Stimulated activated CD4-positive, alpha-beta T cell treated with anti-CD3 and anti-CD28 coated beads, TNF-alpha, amount 100 ng/mL, for 4 hours (primary cell): Measurements from ENCODE around the gene TJP3.
"Not testable (repeated sequence)": the region's sequence is repeated elsewhere in the genome, so short reads cannot be mapped to it uniquely, and the experiment has no call there.

Experiments
- DNase-seq, 3 experiments: peaks; one replicate each; pipeline ENCODE4 v3.0.0-alpha.2; 2020; ENCODE audit warnings: low read depth in 3 of 3

Gene TJP3, protein sequence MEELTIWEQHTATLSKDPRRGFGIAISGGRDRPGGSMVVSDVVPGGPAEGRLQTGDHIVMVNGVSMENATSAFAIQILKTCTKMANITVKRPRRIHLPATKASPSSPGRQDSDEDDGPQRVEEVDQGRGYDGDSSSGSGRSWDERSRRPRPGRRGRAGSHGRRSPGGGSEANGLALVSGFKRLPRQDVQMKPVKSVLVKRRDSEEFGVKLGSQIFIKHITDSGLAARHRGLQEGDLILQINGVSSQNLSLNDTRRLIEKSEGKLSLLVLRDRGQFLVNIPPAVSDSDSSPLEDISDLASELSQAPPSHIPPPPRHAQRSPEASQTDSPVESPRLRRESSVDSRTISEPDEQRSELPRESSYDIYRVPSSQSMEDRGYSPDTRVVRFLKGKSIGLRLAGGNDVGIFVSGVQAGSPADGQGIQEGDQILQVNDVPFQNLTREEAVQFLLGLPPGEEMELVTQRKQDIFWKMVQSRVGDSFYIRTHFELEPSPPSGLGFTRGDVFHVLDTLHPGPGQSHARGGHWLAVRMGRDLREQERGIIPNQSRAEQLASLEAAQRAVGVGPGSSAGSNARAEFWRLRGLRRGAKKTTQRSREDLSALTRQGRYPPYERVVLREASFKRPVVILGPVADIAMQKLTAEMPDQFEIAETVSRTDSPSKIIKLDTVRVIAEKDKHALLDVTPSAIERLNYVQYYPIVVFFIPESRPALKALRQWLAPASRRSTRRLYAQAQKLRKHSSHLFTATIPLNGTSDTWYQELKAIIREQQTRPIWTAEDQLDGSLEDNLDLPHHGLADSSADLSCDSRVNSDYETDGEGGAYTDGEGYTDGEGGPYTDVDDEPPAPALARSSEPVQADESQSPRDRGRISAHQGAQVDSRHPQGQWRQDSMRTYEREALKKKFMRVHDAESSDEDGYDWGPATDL

DNA sequence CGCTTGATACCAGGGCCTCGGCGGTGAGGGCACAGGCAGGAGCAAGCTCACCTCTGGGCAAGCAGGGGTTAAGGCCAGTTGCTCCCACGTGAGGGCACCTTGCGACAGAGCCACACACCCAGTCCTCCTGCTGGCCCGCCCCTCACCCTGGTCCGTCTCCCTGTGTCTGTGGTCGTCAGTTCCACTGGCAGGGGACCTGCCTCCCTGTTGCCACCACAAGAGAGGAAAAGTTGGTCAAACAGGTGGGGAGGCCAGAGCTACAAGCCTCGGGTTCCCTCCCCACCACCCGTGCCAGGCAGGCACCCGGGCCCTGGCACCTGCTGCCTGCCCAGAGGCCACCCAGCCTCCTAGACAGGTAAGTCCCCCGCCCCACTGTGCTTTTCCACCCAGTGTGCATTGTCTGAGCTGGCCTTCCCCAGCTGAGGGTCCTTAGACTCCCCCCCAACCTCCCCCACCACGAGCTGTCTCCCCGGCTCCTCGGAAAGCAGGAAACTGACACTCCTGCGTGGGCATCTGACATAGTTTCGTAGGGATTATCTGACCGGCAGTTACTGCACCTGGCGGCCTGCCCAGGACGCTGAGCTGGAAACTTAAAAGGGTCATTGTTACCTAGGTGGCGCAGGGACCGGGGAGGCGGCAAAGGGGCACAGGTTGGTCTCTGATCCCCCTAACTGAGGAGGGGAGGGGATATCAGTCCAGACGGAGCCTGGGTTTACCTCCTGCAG is at the start of gene TJP3:
TSS of gene TJP3 (plus strand) at position 178 of the 725 bp plus-strand sequence. CDS start 20,049 bp downstream, outside the sequence.
- no peak for DNase-seq

DNA sequence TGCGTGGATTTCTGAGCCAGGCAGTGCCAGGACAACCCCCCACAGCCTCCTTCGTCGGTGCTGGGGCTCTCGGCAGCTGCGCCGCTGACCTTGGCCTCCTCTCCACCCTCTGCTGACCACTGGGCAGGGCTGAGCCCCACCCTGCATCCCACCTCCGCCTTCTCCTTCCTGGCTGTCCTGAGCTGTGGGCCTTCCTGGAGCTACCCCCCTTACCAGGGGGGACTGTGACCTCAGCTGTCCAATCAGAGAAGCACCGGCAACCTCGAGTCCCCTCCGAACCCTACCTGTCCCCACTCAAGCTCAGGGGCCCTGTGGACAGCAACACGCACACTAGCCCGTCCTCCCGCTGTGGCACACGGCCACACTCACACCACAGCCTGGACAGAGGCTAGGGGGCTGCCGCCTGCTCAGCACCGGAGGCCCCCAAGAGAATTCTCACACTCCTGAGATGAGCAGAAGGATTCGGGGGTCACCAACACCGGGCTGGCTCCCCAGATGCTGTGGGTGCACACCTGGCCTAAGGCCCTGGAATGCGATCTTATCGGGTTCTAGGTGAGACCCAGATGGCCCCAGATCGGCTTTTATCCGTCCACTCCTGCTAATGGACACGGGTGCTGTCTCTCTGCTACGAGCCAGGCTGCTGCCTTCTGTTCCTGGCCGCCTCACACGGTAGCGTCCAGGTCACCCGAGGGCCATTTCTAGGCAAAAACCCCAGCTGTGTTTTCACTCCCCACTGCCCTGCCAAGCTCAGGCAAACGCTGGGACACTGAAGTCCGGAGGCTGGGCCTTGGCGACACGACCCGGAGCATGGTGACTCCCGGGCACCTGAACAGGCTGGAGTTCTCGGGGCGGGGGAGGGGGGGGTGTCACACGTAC is 49.1 kb upstream of the TJP3 start:
- no peak for DNase-seq

DNA sequence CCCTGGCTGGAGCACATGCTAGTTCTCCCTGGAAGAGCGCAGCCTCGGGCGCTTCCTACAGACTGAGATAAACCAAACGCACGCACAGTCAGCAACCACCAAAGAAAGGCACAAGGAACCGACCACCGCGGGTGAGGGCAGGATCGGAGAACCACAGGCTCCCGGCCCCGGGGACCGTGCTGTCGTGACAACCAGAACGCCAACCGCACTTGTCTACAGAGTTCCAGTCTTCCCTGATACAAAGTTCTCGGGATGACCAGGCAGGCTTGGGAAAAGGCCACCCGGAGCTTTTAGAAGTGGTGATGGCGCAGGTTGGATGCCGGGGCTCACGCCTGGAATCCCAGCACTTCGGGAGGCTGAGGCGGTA is 48.5 kb upstream of the TJP3 start:
- no peak for DNase-seq

DNA sequence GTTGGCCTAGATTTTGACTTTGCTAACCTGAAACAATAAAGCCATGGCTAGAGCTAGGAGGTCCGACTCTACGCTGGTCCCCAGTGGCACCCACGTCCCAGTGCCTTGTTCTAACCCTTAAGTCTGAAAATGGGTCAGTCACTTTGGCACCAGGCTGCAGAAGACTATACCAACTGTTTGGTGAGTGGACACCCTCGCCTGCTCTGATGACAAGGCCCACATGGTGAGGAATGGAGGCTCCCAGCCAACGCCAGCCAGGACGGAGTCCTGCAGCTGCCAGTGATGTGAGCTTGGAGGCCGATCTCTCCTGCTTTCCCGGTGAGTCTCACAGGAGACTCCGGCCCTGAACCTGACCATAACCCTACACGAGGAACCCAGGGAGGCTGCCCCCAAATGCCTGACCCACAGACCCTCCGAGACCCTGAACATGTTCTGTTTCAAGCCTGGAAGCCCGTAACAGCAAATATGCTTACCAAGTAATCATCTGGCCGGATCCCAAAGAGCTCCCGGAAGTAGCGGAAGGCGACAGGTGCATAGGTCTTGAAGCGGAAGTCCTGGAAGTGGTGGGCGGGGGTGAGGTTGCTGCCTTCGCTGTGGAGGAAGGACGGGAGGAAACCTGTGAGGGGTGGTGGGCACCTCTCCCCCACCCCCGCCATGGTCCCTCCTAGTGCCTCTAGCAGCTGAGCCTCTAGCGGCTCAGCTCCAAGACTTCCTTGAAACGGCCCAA is 47.5 kb upstream of the TJP3 start:
- no peak for DNase-seq

DNA sequence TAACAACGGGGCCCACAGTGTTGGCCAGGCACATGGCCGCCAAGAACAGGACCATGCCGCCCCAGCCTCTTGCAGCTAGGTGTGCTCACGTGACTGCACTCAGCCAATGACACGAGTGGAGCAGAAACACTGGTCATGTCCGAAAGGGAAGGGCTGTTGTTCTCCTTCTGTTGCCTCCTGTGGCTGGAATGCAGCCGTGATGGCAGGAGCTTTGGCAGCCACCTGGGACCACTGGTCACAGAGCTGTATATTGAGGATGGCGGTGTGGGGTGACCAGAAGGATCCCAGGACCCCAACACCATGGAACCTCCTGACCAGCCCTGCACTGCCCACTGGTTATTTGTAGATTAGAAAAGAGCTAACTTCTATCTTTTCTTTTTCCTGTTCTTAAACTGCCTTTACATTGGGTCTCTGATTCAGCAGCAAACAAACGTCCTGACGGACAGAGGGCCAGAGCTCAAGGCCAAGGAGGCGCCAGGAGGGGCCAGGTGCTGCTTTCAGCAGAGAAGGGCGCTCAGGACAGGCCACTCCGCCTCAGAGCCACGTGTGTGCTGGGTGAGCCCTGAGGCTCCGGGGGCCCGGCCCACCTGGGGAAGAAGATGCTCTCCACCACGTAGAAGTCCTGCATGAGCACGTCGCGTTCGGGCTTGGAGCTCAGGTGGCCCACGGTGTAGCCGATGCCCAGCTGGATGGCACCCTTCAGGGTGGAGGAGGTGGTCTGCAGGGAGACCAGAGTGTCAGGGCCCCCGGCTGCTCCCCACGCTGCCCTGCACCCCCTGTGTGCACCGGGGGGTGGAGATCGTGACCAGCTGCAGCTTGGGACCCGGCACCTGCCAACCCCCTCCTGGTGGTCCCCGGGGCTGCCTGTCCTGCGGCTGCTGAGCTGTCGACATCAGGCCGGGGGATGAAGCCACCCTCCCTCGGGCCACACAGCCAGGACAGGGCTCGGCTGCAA is 46.6 kb upstream of the TJP3 start:
- DNase-seq: no peak

DNA sequence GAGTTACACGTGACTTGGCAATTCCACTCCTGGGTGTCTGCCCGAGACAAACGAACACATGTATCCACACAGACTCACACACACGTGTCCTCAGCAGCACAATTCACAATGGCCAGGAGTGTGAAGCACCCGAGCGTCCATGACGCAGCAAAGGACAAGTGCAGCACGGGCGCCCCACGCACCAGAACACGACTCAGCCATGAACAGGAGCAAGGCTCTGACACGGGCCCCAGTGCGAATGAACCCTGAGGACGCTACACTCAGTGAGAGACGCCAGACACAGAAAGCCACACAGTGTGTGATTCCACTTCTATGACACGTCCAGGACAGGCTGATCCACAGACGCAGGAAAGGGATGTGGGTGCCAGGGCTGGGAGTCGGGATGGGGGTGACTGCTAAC is 44.3 kb upstream of the TJP3 start:
- DNase-seq: no peak

DNA sequence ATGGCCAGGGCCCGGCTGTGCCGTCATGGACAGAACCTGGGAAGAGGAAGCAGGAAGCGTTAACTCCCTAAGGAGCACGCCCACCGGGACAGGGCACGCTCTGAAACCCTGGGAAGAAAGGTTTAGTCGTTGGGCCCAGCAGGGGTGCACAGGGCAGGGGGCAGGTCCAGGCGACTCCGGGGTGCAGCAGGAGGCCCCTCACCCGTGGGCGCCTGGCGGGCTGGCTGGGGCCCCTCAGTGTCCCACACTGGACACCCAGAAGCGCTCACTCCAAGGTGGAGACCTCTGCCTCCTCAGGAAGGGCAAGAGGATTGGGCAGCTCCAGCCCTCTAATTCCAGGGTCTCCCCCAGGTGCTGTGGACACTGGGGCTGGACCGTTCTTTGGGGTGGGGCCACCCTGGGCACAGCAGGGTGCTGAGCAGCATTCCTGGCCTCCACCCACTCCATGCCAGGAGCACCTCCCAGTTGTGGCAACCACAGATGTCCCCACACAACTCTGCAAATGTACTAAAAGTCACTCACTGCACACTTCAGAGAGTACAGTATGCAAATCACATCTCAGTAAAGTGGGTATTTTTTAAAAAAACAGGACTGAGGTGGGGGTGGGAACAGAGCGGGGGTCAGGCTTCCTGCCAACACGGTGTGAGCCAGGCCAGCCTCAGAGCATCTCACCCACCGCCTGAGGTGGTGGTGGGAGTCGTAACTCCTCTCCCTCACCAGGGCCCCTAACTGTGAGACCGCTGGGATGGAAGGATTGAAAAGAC is 43.1 kb upstream of the TJP3 start:
- DNase-seq: no peak

DNA sequence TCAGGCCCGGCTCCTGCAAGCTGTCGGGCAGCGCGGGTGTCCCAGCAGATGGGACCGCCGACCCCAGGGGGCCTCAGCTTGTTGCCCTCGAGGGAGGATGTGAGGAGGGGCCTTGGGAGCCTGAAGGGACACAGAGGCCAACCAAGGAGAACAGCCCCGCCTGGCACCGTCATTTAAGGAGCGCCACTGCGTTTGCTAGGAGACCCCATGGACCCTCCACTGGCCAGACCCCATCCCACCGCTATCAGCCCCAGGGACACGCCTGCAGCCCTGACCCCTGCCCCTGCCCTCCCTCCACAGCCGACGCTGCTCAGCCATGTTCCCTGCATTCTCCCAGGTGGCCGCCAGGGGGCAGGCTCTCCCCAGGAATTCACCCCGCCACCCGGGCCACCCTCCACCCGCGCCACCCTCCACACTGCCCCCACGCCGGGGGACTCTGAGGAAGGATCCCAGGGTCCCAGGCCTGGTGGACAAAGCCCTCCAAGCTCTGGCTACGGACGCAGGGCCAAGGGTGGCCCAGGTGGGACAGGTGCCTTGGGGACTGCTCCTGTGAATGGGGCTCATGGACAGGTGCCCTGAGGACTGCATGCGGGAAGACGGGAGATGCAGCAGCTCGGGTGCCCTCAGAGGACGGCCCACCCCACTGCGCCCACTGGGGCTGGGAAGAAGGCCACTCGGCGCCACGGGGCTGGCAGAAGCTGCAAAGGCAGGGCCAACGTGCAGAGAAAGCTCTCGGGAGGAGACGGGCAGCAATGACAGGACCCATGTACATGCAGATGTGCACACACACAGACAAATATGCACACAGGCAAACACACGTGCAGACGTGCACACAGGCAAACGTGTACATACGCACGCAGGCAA is 42.3 kb upstream of the TJP3 start:
- DNase-seq: peak; percentile 57 to 71 (median 69)

DNA sequence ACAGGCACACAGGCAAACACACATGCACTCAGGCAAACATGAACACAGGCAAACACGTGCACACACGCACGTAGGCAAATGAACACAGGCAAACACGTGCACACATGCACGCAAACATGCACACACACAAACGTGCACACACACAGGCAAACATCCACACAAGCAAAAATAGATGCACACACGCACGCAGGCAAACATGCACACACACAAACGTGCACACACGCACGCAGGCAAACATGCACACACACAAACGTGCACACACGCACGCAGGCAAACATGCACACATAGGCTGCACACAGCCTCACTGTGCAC is 41.7 kb upstream of the TJP3 start:
- not testable (repeated sequence) for DNase-seq

DNA sequence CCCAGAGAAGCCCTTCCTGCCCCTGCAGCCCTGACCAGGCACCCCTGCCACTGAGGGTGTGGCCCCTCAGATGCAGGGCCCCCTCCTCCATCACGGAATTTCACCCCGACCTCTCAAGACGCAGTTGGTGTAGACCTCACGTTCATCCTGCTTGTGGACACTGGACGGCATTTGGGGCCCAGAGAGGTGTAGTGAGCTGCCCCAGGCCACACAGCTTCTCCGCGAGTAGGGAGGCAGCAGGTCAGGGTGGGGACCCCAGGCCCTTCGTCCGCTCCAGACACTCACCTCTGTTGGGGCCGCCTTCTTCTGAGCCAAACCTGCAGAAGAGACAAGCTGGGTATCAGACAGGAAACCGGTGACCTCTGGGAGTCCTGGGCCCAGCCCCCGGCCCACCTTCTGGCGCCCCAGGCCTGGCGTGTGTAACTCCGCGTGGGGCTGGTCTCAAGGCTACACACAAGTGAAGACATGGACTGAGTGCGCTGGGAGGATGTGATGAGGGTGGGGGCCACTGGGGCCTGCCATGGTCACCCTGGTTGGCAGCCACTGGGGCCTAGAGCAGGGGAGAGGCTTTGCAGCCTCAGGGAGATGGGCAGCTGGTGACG is 41.0 kb upstream of the TJP3 start:
- DNase-seq: no peak

DNA sequence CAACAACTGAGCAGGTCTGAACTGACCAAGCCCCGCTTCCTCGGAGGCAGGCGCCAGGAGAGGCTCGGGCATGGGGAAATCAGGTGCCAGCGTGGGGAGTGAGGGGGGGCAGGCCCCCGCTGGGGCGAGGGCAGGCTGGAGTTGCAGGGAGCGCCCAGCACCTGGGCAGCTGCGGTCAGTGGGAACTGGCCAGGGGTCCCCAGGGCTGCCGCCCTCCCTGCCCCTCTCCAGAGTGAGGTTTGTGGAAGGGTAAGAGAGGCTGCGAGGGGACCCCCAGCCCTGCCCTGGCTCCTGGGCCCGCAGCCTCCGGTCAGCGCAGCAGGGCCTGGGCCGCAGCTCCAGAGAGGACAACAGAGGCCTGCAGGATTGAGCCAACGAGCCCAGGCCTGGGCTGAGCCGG is 40.4 kb upstream of the TJP3 start:
- DNase-seq: no peak

DNA sequence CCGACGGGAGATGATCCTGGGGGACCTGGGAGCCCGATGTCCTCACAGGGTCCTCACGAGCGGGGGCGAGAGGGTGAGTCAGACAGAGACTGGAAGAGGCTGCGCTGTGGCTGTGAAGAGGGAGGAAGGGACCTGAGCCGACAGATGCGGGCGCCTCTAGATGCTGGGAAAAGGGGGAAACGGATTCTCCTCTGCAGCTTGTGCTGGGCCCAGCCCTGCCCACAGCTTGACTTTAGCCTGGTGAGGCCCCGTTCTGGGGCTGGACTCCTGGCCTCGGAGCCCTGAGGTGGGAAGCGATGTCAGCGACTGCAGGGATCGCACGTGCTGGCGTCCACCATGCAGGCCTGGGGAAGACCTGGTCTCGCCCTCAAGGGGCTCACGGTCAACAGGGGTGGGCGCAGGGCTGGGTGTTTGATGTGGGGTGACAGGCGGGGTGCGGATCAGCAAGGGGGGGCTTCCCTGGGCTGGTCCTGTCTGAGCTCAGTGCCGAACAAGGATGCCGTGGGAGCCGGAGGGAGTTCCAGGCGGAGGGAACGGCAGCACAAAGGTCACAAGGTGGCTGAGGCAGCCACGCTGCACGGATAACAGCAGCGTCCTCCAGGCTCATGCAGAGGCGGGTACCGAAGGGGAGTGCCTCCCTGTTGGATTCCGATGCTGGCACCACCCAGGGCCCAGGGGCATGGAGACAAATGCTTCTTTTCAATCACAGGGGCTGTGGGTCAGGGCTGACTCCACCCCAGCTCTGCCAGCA is 39.7 kb upstream of the TJP3 start:
- no peak for DNase-seq

DNA sequence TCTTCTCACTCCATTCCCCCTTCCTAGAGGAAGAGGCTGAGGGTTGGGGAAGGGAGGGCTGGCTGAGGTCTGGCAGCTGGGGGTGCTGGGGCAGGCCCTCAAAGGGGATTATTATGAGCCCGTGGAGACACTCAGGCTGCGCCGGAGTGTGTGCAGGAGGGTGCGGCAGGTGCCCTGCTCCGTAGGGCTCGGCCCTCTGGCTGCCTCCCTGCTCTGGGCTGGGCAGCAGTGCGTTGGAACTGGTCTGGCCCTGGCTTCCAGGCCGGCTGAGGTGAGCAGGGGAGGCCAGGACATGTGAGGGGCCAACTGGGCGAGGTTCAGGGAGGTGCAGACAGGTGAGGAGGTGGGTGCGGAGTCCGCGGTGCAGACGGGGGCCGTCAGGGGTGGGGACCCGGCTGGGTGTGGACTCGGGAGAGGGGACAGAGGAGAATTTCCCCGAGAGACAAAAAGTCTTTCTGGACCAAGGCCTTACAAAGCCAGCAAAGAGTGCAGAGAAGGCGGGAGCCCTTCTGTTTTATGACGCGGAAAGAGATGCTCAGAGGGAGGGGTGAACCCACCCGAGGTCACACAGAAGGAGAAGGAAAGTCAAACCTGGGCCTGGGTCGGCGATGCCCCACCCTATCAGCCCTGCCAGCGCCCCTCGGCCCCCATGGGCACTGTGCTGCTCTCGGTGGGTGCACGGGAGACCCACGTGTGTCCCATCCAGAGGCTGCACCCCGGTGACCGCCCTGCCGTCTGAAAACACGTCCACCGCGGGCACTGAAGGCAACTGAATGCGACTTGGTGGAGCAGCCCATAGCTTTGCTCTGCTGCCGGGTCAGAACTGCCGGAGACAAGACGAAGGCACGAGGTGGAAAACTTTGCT is 38.9 kb upstream of the TJP3 start:
- no peak for DNase-seq

DNA sequence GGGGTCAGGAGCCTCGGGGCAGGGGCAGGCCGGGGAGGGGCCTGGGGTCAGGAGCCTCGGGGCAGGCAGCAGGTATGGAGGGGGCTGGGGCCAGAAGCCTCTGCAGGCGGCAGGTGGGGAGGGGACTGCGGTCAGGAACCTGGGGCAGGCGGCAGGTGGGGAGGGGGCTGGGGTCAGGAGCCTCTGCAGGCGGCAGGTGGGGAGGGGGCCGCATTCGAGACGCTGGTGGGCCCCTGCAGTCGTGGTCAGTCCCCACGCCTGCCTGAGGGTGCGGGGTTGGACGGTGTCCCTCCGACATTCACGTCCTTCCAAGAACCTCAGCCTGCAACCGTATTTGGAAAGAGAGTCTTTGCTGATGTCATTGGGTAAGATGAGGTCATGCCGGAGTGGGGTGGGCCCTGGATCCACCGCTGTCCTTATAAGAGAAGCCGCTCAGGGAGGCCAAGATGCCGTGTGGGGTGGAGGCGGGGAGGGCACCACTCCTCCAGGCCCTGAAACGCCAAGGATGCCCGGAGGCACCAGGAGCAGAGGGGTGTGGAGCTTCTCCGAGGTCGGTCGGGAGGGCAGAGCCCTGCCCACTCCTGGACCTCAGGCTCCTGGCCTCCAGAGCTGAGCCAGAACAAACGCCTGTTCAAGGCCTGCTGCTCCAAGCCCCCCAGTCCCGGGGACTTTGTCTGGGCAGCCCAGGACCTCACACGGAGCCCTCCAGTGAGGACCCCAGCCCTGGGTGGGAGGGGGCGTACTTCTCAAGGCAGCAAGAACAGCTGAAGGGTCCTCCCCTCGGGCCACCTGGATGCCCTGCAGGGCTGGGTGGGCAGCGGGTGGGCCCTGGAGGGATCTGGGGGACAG is 38.0 kb upstream of the TJP3 start:
- no peak for DNase-seq
